ENCODE data around the gene MAJIN.

GRCh38 chr11:65002706-65003105 is 30.8 kb upstream of the MAJIN start:
- TF ChIP-seq CTCF (IDR thresholded peaks at IDR 0.05) (no peak), POLR2AphosphoS5 (IDR thresholded peaks at IDR 0.05) (no peak)
